HL-60/S4 treated with phorbol 12-myristate 13-acetate at 8.2 ng/mL for 4 days and 3 days (cell line): ENCODE results near the gene SPATA6L.
"Not testable (repeated sequence)": the region's sequence is repeated elsewhere in the genome, so short reads cannot be mapped to it uniquely, and the experiment has no call there.

Experiments used
- in situ Hi-C: fragments of 300-500 bp; cut with MboI; formaldehyde crosslinking; loops from 2 replicates; pipeline ENCODE4 v1.15.0; 2022; ENCODE audit warnings: low sequenced_read_pairs

Gene SPATA6L

GRCh38 chr9:4640027-4640426, 26.3 kb downstream of the SPATA6L start:
- in situ Hi-C loops, result no loop called here

- in situ Hi-C loops, result no loop called here
Measured at GRCh38 chr9:4639420-4639819, 26.9 kb downstream of the SPATA6L start.

- in situ Hi-C loops, result no loop called here
Measured at GRCh38 chr9:4638968-4639367, 27.3 kb downstream of the SPATA6L start.

GRCh38 chr9:4630836-4631235, 35.4 kb downstream of the SPATA6L start:
- in situ Hi-C loops, result no loop called here

GRCh38 chr9:4622016-4622415, 44.3 kb downstream of the SPATA6L start:
- in situ Hi-C loops, result no loop called here

GRCh38 chr9:4620881-4621555, 45.3 kb downstream of the SPATA6L start:
- in situ Hi-C loops, result no loop called here

- in situ Hi-C loops, result no loop called here
Measured at GRCh38 chr9:4620057-4620765, 46.1 kb downstream of the SPATA6L start.

- in situ Hi-C loops, result no loop called here
Measured at GRCh38 chr9:4618700-4619099, 47.6 kb downstream of the SPATA6L start.

- in situ Hi-C loops, result no loop called here
Measured at GRCh38 chr9:4617752-4618151, 48.5 kb downstream of the SPATA6L start.

GRCh38 chr9:4615778-4616177, 50.5 kb downstream of the SPATA6L start:
- in situ Hi-C loops, result no loop called here

- in situ Hi-C loops, result no loop called here
Measured at GRCh38 chr9:4615251-4615650, 51.0 kb downstream of the SPATA6L start.

GRCh38 chr9:4614627-4615026, 51.7 kb downstream of the SPATA6L start:
- in situ Hi-C loops, result no loop called here

- in situ Hi-C loops, result not testable (repeated sequence)
Measured at GRCh38 chr9:4606033-4606432, 60.2 kb downstream of the SPATA6L start.

- in situ Hi-C loops, result no loop called here
Measured at GRCh38 chr9:4604678-4605095, 61.6 kb downstream of the SPATA6L start.

- in situ Hi-C loops, result no loop called here
Measured at GRCh38 chr9:4603830-4604229, 62.5 kb downstream of the SPATA6L start.

- in situ Hi-C loops, result no loop called here
Measured at GRCh38 chr9:4600368-4600767, 65.9 kb downstream of the SPATA6L start.

GRCh38 chr9:4596165-4596922, 69.9 kb downstream of the SPATA6L start:
- in situ Hi-C loops, result no loop called here

- in situ Hi-C loops, result no loop called here
Measured at GRCh38 chr9:4594994-4595393, 71.3 kb downstream of the SPATA6L start.

GRCh38 chr9:4594545-4594944, 71.7 kb downstream of the SPATA6L start:
- in situ Hi-C loops, result no loop called here

GRCh38 chr9:4592886-4593285, 73.4 kb downstream of the SPATA6L start:
- in situ Hi-C loops, result no loop called here

- in situ Hi-C loops, result no loop called here
Measured at GRCh38 chr9:4592295-4592694, 74.0 kb downstream of the SPATA6L start.

GRCh38 chr9:4591123-4591500, 75.2 kb downstream of the SPATA6L start:
- in situ Hi-C loops, result no loop called here
